ENCODE data around the gene CLEC11A. TPM values are rescaled to one million over a fixed set of nuclear protein-coding genes. Genes with fewer than 3 reads are reported as not detected.

CLEC11A gene
- polyA plus RNA-seq, 1 donor (not counting 4 experiments of a cell fraction or from before 2014, with no cell fraction given), result 0.56 TPM

GRCh38 chr19:50677636-50678035 lies 45.5 kb upstream of the CLEC11A start:
- no peaks in the 10 kb centered on the region for H3K4me1 ChIP-seq (ENCODE audit: control insufficient read depth, extremely low read depth, insufficient read depth, low read length)
- H3K27me3 ChIP-seq (ENCODE audit: control insufficient read depth, extremely low read depth, insufficient read depth, low read length), result peaks cover 8% of the 10 kb centered on the region
- no peak overlapping the region for H3K27ac ChIP-seq (ENCODE audit: control insufficient read depth, insufficient read depth, low read length)
- no peaks in the 10 kb centered on the region for H4K20me1 ChIP-seq (ENCODE audit: control insufficient read depth, extremely low read depth, insufficient read depth, low read length)
- no peak overlapping the region for H3K4me2 ChIP-seq (ENCODE audit: control insufficient read depth, extremely low read depth, insufficient read depth, low read depth, low read length)
- DNase-seq (ENCODE audit: low read depth, low spot score) (no peak), FAIRE-seq (no peak)
- no peaks in the 10 kb centered on the region for H3K9me1 ChIP-seq (ENCODE audit: control insufficient read depth, extremely low read depth, insufficient read depth, low read length)
- no peak overlapping the region for H2AFZ ChIP-seq (ENCODE audit: control insufficient read depth, low read length)
- no peak overlapping the region for H3K4me3 ChIP-seq (ENCODE audit: control insufficient read depth in 2 of 3, extremely low read depth in 1 of 3, insufficient read depth in 2 of 3, low read depth in 1 of 3, low read length in 3 of 3)
- H3K36me3 ChIP-seq (ENCODE audit: control insufficient read depth in 2 of 2, extremely low read depth in 1 of 2, insufficient read depth in 2 of 2, low read length in 2 of 2), result no peaks in the 10 kb centered on the region
- dilution Hi-C loops (cut with MboI; ENCODE audit: extremely low pct_ligation_motif_present, low sequenced_read_pairs), result no loop called here
- H3K79me2 ChIP-seq (ENCODE audit: control insufficient read depth, insufficient read depth, low read length), result no peaks in the 10 kb centered on the region
- no peaks in the 10 kb centered on the region for H3K9me3 ChIP-seq (ENCODE audit: control insufficient read depth, low read depth, low read length)
- H3K9ac ChIP-seq (ENCODE audit: control insufficient read depth, extremely low read depth, insufficient read depth, low read length), result no peak overlapping the region
- TF ChIP-seq CTCF (optimal IDR thresholded peaks at IDR 0.05 in 1 of 3, IDR thresholded peaks at IDR 0.05 in 1 of 3, conservative IDR thresholded peaks at IDR 0.05 in 1 of 3; ENCODE audit: extremely low read depth in 1 of 3, insufficient read depth in 2 of 3, low read length in 3 of 3), result no peak
- no peak for TF ChIP-seq EZH2 (IDR thresholded peaks at IDR 0.05; ENCODE audit: low read length)

- H3K36me3 ChIP-seq (ENCODE audit: control insufficient read depth in 2 of 2, extremely low read depth in 1 of 2, insufficient read depth in 2 of 2, low read length in 2 of 2), result no peaks in the 10 kb centered on the region
- no peak overlapping the region for H3K9ac ChIP-seq (ENCODE audit: control insufficient read depth, extremely low read depth, insufficient read depth, low read length)
- no peak overlapping the region for H3K4me3 ChIP-seq (ENCODE audit: control insufficient read depth in 2 of 3, extremely low read depth in 1 of 3, insufficient read depth in 2 of 3, low read depth in 1 of 3, low read length in 3 of 3)
- no peak overlapping the region for H2AFZ ChIP-seq (ENCODE audit: control insufficient read depth, low read length)
- DNase-seq (ENCODE audit: low read depth, low spot score) (no peak), FAIRE-seq (no peak)
- no peaks in the 10 kb centered on the region for H3K9me1 ChIP-seq (ENCODE audit: control insufficient read depth, extremely low read depth, insufficient read depth, low read length)
- no peak overlapping the region for H3K4me2 ChIP-seq (ENCODE audit: control insufficient read depth, extremely low read depth, insufficient read depth, low read depth, low read length)
- TF ChIP-seq CTCF (optimal IDR thresholded peaks at IDR 0.05 in 1 of 3, IDR thresholded peaks at IDR 0.05 in 1 of 3, conservative IDR thresholded peaks at IDR 0.05 in 1 of 3; ENCODE audit: extremely low read depth in 1 of 3, insufficient read depth in 2 of 3, low read length in 3 of 3) (no peak), EZH2 (IDR thresholded peaks at IDR 0.05; ENCODE audit: low read length) (no peak)
- peaks cover under 1% of the 10 kb centered on the region for H3K27me3 ChIP-seq (ENCODE audit: control insufficient read depth, extremely low read depth, insufficient read depth, low read length)
- dilution Hi-C loops (cut with MboI; ENCODE audit: extremely low pct_ligation_motif_present, low sequenced_read_pairs), result no loop called here
- H3K4me1 ChIP-seq (ENCODE audit: control insufficient read depth, extremely low read depth, insufficient read depth, low read length), result no peaks in the 10 kb centered on the region
- no peaks in the 10 kb centered on the region for H3K9me3 ChIP-seq (ENCODE audit: control insufficient read depth, low read depth, low read length)
- H3K79me2 ChIP-seq (ENCODE audit: control insufficient read depth, insufficient read depth, low read length), result no peaks in the 10 kb centered on the region
- H4K20me1 ChIP-seq (ENCODE audit: control insufficient read depth, extremely low read depth, insufficient read depth, low read length), result no peaks in the 10 kb centered on the region
- no peak overlapping the region for H3K27ac ChIP-seq (ENCODE audit: control insufficient read depth, insufficient read depth, low read length)
Observed at GRCh38 chr19:50678323-50678722, 44.8 kb upstream of the CLEC11A start.
